NB4 (cell line): Measurements from ENCODE around the gene BATF3.

Experiments used
- DNase-seq: peaks from one replicate; pipeline ENCODE4 v3.0.0; 2010; ENCODE audit warnings: low read depth
- H3K4me3 ChIP-seq: one replicate; pipeline ENCODE4 v1.5.1; 2011; ENCODE audit warnings: mild to moderate bottlenecking, low read depth, low read length, moderate library complexity
- CTCF ChIP-seq: IDR thresholded peaks from one replicate; pipeline ENCODE4 v1.5.1; 2012; ENCODE audit warnings: low read depth, low read length
- MAX ChIP-seq: IDR thresholded peaks from 2 replicates; pipeline ENCODE4 v1.6.1; 2011; ENCODE audit warnings: low read depth, low read length
- MYC ChIP-seq: IDR thresholded peaks from 2 replicates; pipeline ENCODE4 v1.6.1; 2011; ENCODE audit warnings: low read depth, low read length
- POLR2A ChIP-seq: IDR thresholded peaks from 2 replicates; pipeline ENCODE4 v1.6.1; 2011; ENCODE audit warnings: mild to moderate bottlenecking; ENCODE audit not compliant: insufficient read length; ENCODE audit errors: extremely low read depth

Gene BATF3

GRCh38 chr1:212699625-212700222, at the start of gene BATF3:
BATF3 (minus strand) TSS chr1:212699840; CDS start chr1:212699762, 78 bp downstream.
- DNase-seq: peak; percentile 72
- H3K4me3 ChIP-seq: peak within 1 kb of the TSS; percentile 40
- TF ChIP-seq MYC: no peak; the same call in 1 of the 2 replicates

GRCh38 chr1:212746546-212746945, 46.9 kb upstream of the BATF3 start:
- no peak for DNase-seq
- TF ChIP-seq CTCF: no peak
- no peak for TF ChIP-seq POLR2A
- no peak for TF ChIP-seq MAX
- no peak for TF ChIP-seq MYC
- H3K4me3 ChIP-seq: no peak overlapping the region

- H3K4me3 ChIP-seq: no peak overlapping the region
- TF ChIP-seq POLR2A (no peak), MYC (no peak), MAX (no peak), CTCF (no peak)
- DNase-seq: no peak
Observed at GRCh38 chr1:212745303-212745702, 45.7 kb upstream of the BATF3 start.

GRCh38 chr1:212743901-212744475, 44.3 kb upstream of the BATF3 start:
- no peak for DNase-seq
- no peak overlapping the region for H3K4me3 ChIP-seq
- no peak for TF ChIP-seq MAX
- TF ChIP-seq CTCF: no peak
- no peak for TF ChIP-seq POLR2A
- no peak for TF ChIP-seq MYC

GRCh38 chr1:212738330-212738729, 38.7 kb upstream of the BATF3 start:
- no peak for DNase-seq
- TF ChIP-seq POLR2A: no peak
- no peak for TF ChIP-seq CTCF
- no peak for TF ChIP-seq MAX
- TF ChIP-seq MYC: no peak
- H3K4me3 ChIP-seq: no peak overlapping the region

GRCh38 chr1:212737559-212737958, 37.9 kb upstream of the BATF3 start:
- no peak for TF ChIP-seq POLR2A
- no peak for TF ChIP-seq MYC
- no peak for TF ChIP-seq CTCF
- no peak for TF ChIP-seq MAX
- H3K4me3 ChIP-seq: no peak overlapping the region
- DNase-seq: no peak
